Breast epithelium (tissue), 3 donors: Measurements from ENCODE around the gene TRMT44.

ENCODE experiments used
- CTCF ChIP-seq, 3 donors: fragments of 450-650 bp; IDR thresholded peaks; one replicate each; pipeline ENCODE4 v1.5.1; 2016 to 2017; ENCODE audit warnings: antibody characterized with exemption in 3 of 3, mild to moderate bottlenecking in 3 of 3, moderate library complexity in 3 of 3
- POLR2A ChIP-seq: fragments of 450-650 bp; IDR thresholded peaks from one replicate; pipeline ENCODE4 v1.6.1; 2016; ENCODE audit warnings: antibody characterized with exemption, mild to moderate bottlenecking, moderate library complexity
- POLR2AphosphoS5 ChIP-seq, 3 donors: sonication (generic); formaldehyde crosslinking; IDR thresholded peaks; one replicate each; pipeline ENCODE4 v1.6.1; 2017; ENCODE audit warnings: antibody characterized with exemption in 3 of 3

GRCh38 chr4:8434251-8435073 lies 6.1 kb upstream of the TRMT44 start:
- TF ChIP-seq POLR2A (no peak), CTCF (IDR thresholded peaks at IDR 0.05) (no peak), POLR2AphosphoS5 (IDR thresholded peaks at IDR 0.05) (no peak)
